Esophagus mucosa (tissue), 1 donor: ENCODE results near the gene TREM1. TPM values are rescaled to one million over a fixed set of nuclear protein-coding genes. Genes with fewer than 3 reads are reported as not detected.

Source experiments
- total RNA-seq: library from RNA; stranded (reverse); gene quantifications from one replicate; pipeline ENCODE4 v1.2.4, GENCODE V29; 2023
- donor health status: DM: yes; HTN: yes; CAD: no.

The TREM1 gene
- total RNA-seq, 1 donor from 2014 or later: 0.20 TPM

Other genes starting within 250 kb of the TREM1 start
- 0.56 TPM for gene UNC5CL, start 247.5 kb downstream of the TREM1 start, total RNA-seq
- not detected for gene TSPO2, start 244.2 kb downstream of the TREM1 start, total RNA-seq
- gene APOBEC2, start 233.5 kb downstream of the TREM1 start, total RNA-seq: not detected
- 17.4 TPM for gene OARD1, start 214.3 kb downstream of the TREM1 start, total RNA-seq
- gene NFYA, start 213.7 kb downstream of the TREM1 start, total RNA-seq: 9.6 TPM
- gene TREML1, start 132.3 kb downstream of the TREM1 start, total RNA-seq: 0.16 TPM
- 1.7 TPM for gene TREM2, start 123.6 kb downstream of the TREM1 start, total RNA-seq
- 0.04 TPM for gene TREML2, start 85.5 kb downstream of the TREM1 start, total RNA-seq
- not detected for gene TREML4, start 58.3 kb downstream of the TREM1 start, total RNA-seq
- gene NCR2, start 48.9 kb upstream of the TREM1 start, total RNA-seq: not detected